Neural cell (in vitro differentiated cells): Measurements from ENCODE around the gene JDP2.

Source experiments
- POLR2AphosphoS5 ChIP-seq: IDR thresholded peaks from 2 replicates; pipeline ENCODE4 v1.6.1; 2012
- SMC3 ChIP-seq: fragments of 450-650 bp; conservative IDR thresholded peaks from 2 replicates; pipeline ENCODE4 v1.6.1; 2014; ENCODE audit warnings: antibody characterized with exemption, mild to moderate bottlenecking, moderate library complexity; ENCODE audit not compliant: poor library complexity
- TF ChIP-seq, protein P1 (sequence below): fragments of 450-650 bp; IDR thresholded peaks from 2 replicates; pipeline ENCODE4 v1.5.1; 2014; ENCODE audit warnings: antibody characterized with exemption, mild to moderate bottlenecking, moderate library complexity; ENCODE audit not compliant: poor library complexity, severe bottlenecking

DNA sequence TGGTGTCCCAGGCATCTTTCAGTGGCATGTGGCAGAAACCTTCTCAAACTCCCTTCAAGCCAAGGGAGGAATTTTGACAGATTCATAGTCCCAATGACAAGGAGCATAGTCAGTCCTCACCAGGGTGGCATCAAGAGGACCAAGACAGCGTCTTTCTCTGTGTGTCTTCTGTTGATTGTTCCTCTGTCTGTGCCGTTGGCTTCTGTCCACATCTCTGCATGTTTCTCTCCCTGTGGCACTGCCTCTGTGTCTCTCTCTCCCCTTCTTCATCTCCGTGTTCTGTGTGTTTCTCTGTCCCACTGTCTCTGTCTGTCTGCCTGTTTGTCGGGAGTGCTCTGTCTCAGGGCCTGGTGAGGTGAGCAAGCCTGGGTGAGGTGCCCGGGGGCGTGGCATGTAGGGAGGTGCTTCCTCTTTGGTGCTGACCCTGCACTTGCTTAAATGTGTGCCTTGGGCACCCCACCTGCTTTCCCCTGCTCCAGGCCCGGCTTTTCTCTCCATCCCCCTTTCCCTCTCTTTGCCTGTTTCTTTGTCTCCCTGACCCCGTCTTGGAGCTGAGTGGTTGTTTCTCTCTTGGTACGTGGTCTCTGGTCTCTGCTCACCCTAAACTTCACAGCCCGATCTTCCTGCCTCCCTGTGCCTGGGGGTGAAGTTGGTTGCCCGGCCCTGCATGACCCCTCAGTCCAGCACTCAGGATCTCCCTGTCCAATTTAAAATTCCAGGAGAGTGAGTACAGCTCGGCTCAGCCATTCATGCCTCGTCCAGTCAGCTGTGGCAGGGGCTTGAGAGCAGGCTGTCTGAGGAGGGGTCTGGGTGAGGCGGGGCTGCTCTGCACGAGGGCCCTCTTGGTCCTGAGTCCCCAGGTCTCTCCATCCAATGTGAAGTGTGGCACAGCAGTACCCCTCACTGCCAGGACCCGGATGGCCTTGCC lies 28.5 kb downstream of the JDP2 start:
- TF ChIP-seq, protein P1, sequence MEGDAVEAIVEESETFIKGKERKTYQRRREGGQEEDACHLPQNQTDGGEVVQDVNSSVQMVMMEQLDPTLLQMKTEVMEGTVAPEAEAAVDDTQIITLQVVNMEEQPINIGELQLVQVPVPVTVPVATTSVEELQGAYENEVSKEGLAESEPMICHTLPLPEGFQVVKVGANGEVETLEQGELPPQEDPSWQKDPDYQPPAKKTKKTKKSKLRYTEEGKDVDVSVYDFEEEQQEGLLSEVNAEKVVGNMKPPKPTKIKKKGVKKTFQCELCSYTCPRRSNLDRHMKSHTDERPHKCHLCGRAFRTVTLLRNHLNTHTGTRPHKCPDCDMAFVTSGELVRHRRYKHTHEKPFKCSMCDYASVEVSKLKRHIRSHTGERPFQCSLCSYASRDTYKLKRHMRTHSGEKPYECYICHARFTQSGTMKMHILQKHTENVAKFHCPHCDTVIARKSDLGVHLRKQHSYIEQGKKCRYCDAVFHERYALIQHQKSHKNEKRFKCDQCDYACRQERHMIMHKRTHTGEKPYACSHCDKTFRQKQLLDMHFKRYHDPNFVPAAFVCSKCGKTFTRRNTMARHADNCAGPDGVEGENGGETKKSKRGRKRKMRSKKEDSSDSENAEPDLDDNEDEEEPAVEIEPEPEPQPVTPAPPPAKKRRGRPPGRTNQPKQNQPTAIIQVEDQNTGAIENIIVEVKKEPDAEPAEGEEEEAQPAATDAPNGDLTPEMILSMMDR: no peak
- no peak for TF ChIP-seq POLR2AphosphoS5
- no peak for TF ChIP-seq SMC3
